Measurements from ENCODE around the gene FAM221B.

DNA sequence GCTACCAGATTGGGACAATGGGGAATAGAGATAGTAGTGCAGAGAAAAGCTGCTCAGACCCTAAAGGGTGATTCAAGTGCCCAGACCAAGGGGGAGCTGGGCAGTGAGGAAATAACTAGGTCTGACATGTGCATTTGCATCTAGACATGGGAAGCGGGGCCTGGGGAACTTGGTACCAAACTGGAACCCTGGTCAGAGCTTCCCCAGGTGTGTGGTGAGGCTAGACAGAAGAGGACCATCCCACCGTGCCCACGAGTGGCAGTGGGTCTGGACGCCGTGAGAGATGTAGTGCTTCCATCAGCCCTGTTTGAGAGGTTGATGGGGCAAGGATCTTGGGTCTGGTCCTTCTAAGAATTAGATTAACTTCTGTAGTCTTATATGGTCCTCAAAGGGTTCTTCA is 8.1 kb upstream of the FAM221B start:
- TF ChIP-seq ZBTB17 (CRISPR knock-in tag; IDR thresholded peaks at IDR 0.05) (no peak), ZNF324 (CRISPR knock-in tag; IDR thresholded peaks at IDR 0.05) (no peak), ZSCAN32 (CRISPR knock-in tag; IDR thresholded peaks at IDR 0.05) (no peak)
- TF ChIP-seq, protein P1, sequence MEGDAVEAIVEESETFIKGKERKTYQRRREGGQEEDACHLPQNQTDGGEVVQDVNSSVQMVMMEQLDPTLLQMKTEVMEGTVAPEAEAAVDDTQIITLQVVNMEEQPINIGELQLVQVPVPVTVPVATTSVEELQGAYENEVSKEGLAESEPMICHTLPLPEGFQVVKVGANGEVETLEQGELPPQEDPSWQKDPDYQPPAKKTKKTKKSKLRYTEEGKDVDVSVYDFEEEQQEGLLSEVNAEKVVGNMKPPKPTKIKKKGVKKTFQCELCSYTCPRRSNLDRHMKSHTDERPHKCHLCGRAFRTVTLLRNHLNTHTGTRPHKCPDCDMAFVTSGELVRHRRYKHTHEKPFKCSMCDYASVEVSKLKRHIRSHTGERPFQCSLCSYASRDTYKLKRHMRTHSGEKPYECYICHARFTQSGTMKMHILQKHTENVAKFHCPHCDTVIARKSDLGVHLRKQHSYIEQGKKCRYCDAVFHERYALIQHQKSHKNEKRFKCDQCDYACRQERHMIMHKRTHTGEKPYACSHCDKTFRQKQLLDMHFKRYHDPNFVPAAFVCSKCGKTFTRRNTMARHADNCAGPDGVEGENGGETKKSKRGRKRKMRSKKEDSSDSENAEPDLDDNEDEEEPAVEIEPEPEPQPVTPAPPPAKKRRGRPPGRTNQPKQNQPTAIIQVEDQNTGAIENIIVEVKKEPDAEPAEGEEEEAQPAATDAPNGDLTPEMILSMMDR (IDR thresholded peaks at IDR 0.05 in 2 of 3, conservative IDR thresholded peaks at IDR 0.05 in 1 of 3; ENCODE audit: insufficient read depth in 2 of 3, low read depth in 1 of 3, low read length in 3 of 3): no peak
- TF ChIP-seq, protein P2, sequence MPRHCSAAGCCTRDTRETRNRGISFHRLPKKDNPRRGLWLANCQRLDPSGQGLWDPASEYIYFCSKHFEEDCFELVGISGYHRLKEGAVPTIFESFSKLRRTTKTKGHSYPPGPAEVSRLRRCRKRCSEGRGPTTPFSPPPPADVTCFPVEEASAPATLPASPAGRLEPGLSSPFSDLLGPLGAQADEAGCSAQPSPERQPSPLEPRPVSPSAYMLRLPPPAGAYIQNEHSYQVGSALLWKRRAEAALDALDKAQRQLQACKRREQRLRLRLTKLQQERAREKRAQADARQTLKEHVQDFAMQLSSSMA (CRISPR knock-in tag; IDR thresholded peaks at IDR 0.05): no peak

Data from K562 (cell line).